Epithelial cell of esophagus (primary cell): ENCODE results near the gene PLEKHM3.

Experiments
- DNase-seq: peaks from one replicate; pipeline ENCODE4 v3.0.0; 2010; ENCODE audit warnings: low read depth
- H3K4me3 ChIP-seq: 2 replicates; pipeline ENCODE4 v1.5.1; 2011; ENCODE audit warnings: mild to moderate bottlenecking, low read length, control low read depth
- TF ChIP-seq, protein P1 (sequence below): IDR thresholded peaks from 2 replicates; pipeline ENCODE4 v1.5.1; 2011; ENCODE audit warnings: low read depth, mild to moderate bottlenecking, low read length, control low read depth, inconsistent platforms; ENCODE audit not compliant: insufficient read depth; ENCODE audit errors: missing control alignments

Gene PLEKHM3

DNA sequence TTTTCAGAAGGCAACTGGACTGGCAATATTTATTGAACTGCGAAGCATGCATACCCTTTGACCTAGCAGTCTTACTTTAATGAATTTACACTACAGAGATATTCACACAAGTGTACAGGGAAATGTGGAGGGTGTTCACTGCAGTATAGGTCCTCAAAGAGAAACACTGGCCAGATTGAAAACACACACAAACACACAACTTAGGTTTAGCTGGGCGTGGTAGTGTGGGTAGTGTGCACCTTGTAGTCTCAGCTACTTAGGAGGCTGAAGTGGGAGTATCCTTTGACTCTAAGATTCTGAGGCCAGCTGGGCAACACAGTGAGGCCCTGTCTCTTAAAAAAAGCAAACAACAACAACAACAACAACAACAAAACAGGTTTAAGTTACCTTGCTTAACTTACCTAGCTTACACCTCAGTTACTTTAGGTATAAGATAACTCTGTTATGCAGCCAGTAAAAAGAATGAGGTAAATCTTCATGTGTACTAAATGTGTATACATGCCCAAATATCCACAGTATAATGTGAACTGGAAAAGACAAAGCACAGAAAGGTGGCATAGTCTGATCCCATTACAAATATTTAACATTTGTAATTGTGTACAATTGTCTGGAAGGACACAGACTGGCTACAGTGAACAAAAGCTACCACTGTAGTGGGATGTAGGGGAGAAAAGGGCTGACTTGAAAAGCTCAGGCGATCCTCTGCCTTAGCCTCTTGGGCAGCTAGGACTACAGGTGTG lies 149.7 kb downstream of the PLEKHM3 start:
- DNase-seq: no peak
- TF ChIP-seq, protein P1, sequence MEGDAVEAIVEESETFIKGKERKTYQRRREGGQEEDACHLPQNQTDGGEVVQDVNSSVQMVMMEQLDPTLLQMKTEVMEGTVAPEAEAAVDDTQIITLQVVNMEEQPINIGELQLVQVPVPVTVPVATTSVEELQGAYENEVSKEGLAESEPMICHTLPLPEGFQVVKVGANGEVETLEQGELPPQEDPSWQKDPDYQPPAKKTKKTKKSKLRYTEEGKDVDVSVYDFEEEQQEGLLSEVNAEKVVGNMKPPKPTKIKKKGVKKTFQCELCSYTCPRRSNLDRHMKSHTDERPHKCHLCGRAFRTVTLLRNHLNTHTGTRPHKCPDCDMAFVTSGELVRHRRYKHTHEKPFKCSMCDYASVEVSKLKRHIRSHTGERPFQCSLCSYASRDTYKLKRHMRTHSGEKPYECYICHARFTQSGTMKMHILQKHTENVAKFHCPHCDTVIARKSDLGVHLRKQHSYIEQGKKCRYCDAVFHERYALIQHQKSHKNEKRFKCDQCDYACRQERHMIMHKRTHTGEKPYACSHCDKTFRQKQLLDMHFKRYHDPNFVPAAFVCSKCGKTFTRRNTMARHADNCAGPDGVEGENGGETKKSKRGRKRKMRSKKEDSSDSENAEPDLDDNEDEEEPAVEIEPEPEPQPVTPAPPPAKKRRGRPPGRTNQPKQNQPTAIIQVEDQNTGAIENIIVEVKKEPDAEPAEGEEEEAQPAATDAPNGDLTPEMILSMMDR: no peak
- H3K4me3 ChIP-seq: no peak overlapping the region

DNA sequence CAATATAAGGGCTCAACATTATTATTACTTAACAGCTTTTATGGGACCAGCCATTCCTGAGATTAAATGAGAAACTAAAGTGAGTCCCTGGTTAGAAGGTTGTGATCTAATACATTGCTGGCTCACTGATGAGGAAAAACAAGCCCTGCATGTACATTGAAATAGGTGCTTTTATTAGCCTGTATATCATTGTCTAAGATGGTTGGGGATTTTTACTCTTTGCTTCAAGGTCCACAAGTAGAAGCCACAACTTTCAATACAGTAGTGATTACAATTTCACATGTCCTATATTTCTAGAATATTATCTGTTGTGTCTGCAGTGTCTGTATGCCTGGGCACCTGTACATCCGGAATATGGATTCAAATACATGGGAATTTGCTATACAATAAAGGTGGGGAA lies 151.5 kb downstream of the PLEKHM3 start:
- TF ChIP-seq, protein P1: no peak
- DNase-seq: no peak
- H3K4me3 ChIP-seq: no peak overlapping the region

DNA sequence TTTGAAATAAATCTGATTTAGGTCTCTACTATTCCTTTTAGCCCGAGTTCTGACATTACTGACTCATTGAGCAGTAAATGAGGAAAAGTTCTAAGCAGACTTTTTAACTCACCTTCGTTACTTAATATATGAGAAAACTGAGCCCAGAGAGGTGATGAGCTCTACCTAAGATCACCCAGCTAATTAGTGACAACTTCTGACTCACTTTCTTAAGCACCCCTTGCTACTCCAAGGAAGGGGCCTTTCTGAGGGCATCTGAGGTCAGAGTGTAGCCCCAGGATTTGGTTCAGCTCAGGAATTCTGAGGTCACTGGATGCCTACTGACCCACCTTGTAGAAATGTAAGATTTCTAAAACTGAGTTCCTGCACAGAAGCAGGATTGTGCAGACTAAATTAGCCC lies 153.4 kb downstream of the PLEKHM3 start:
- TF ChIP-seq, protein P1: no peak
- H3K4me3 ChIP-seq: no peak overlapping the region
- no peak for DNase-seq

DNA sequence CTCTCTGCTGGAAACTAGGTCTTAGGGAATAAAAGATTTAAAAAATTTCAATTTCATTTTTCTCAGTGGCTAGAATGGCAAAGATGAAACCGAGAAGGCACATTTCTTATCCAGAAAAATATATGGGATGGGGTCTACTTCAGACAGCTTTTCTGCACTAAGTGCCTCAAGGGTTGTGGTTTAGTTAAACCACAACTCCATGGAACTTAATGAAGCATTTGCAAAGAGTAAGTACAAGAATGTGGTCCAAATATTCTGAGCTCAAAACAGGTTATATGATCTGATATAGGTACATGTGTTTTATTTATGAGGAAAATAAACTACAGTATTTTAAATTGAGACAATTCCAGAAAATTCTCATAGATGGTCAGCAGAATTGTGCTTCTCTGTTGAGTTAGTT lies 153.8 kb downstream of the PLEKHM3 start:
- no peak overlapping the region for H3K4me3 ChIP-seq
- DNase-seq: no peak
- TF ChIP-seq, protein P1: no peak

DNA sequence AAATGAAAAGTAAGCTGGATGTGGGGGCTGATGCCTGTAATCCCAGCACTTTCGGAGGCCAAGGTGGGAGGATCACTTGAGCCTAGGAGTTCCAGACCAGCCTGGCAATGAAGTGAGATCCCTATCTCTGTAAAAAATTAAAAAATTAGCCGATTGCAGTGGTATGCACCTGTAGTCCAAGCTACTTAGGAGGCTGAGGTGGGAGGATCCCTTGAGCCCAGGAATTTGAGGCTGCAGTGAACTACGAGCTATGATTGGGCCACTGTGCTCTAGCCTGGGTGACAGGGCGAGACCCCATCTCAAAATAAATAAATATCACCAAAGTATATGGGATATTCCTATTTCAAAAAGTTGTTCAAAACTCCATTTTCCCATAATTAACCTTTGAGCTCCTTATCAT lies 154.5 kb downstream of the PLEKHM3 start:
- H3K4me3 ChIP-seq: no peak overlapping the region
- DNase-seq: no peak
- TF ChIP-seq, protein P1: no peak

DNA sequence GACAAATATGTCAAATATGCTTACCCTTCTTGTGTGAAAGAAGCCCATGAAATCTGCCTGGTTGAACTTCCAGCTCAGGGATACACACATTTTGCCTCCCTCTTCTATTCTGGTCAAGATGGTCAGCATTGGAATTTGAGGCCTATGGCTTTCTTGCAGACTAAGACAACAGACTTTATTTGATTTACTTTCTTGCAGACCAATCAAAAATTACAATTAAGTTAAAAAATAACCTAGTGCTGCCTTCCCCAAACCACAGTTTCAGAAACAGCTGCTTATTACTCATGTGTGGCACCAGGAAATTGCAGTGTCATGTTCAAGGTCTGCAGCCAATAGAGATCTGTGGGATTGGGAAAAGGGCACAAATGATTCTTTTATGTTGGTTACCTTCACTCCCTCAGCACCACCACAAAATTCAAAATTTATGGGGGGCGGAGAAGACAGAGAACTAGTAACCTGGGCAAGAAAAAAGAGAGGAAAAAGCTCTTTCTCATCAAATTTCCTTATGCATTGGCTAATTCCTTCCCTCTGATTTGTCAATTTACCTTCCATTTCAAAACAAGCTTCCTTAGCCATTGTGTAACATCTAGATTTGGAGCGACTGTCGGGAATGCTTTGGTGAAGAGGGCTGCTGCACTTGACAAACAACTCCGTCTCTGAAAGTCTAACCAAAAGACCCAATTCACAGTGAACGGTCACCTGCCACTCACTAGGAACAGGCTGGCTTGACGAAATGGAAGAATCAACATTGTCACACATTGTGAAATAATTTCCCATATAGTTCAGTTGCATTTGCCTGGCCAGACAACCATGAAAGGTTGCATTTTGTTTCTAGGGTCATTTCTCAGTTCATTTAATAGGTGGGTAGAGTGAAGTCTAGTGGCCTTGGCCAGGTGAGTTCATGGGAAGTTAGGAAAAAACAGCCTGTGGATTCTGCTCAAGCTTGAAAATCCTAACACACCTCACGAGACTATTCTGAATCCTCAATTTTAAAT lies 155.2 kb downstream of the PLEKHM3 start:
- peak; percentile 50 for DNase-seq
- H3K4me3 ChIP-seq: no peak overlapping the region
- TF ChIP-seq, protein P1: no peak
